SK-N-SH (cell line): ENCODE data around the gene STK4. TPM values are rescaled to one million over a fixed set of nuclear protein-coding genes. Genes with fewer than 3 reads are reported as not detected.

Experiments
- CHD2 ChIP-seq: fragments of 150-350 bp; IDR thresholded peaks from 2 replicates; pipeline ENCODE4 v1.6.1; 2018; ENCODE audit warnings: low read length; ENCODE audit not compliant: partially characterized antibody
- CTCF ChIP-seq: fragments of 200-600 bp; sonication (generic); IDR thresholded peaks from 2 replicates; pipeline ENCODE4 v1.6.1; 2017; ENCODE audit warnings: antibody characterized with exemption, mild to moderate bottlenecking, moderate library complexity
- EP300 ChIP-seq, 2 experiments: IDR thresholded peaks; 2 replicates each; pipeline versions ENCODE4 v1.4.0 to v1.6.1; 2012; ENCODE audit warnings: borderline replicate concordance in 1 of 2, low read depth in 1 of 2, low read length in 1 of 2
- FOSL2 ChIP-seq: IDR thresholded peaks from 2 replicates; pipeline ENCODE4 v1.4.0; 2012; ENCODE audit warnings: low read depth, mild to moderate bottlenecking, moderate library complexity, borderline replicate concordance
- FOXJ3 ChIP-seq: sonication (generic); formaldehyde crosslinking; IDR thresholded peaks from 2 replicates; pipeline ENCODE4 v1.5.1; 2020; ENCODE audit warnings: mild to moderate bottlenecking, missing genetic modification reagents
- FOXM1 ChIP-seq: IDR thresholded peaks from 2 replicates; pipeline ENCODE4 v1.4.0; 2012; ENCODE audit warnings: low read depth, mild to moderate bottlenecking
- GABPA ChIP-seq: IDR thresholded peaks from 2 replicates; pipeline ENCODE4 v1.4.0; 2012; ENCODE audit warnings: low read depth, mild to moderate bottlenecking
- GATA2 ChIP-seq: sonication (generic); formaldehyde crosslinking; IDR thresholded peaks from 2 replicates; pipeline ENCODE4 v1.5.0; 2020; ENCODE audit warnings: mild to moderate bottlenecking, missing genetic modification reagents
- JUND ChIP-seq: IDR thresholded peaks from 2 replicates; pipeline ENCODE4 v1.4.0; 2012
- MAX ChIP-seq: IDR thresholded peaks from 2 replicates; pipeline ENCODE4 v1.4.0; 2012; ENCODE audit warnings: low read depth
- MEF2A ChIP-seq: IDR thresholded peaks from 2 replicates; pipeline ENCODE4 v1.4.0; 2012; ENCODE audit warnings: low read depth, borderline replicate concordance
- MXI1 ChIP-seq: IDR thresholded peaks from 2 replicates; pipeline ENCODE4 v1.6.1; 2012; ENCODE audit warnings: mild to moderate bottlenecking, low read depth, low read length, improper control_type of control experiment
- NFIC ChIP-seq: IDR thresholded peaks from 2 replicates; pipeline ENCODE4 v1.4.0; 2012; ENCODE audit warnings: borderline replicate concordance
- NRF1 ChIP-seq: IDR thresholded peaks from 2 replicates; pipeline ENCODE4 v1.6.1; 2012; ENCODE audit warnings: low read depth, mild to moderate bottlenecking, low read length
- RAD21 ChIP-seq: IDR thresholded peaks from 2 replicates; pipeline ENCODE4 v1.6.1; 2012; ENCODE audit warnings: mild to moderate bottlenecking, low read length
- RCOR1 ChIP-seq: fragments of 150-350 bp; IDR thresholded peaks from 2 replicates; pipeline ENCODE4 v1.6.1; 2017; ENCODE audit warnings: antibody characterized with exemption, low read length
- RFX5 ChIP-seq: IDR thresholded peaks from 2 replicates; pipeline ENCODE4 v1.6.1; 2012; ENCODE audit warnings: mild to moderate bottlenecking, improper control_type of control experiment, low read length
- SIN3A ChIP-seq: IDR thresholded peaks from 2 replicates; pipeline ENCODE4 v1.6.1; 2012; ENCODE audit warnings: low read depth, mild to moderate bottlenecking, low read length, moderate library complexity, borderline replicate concordance
- SMC3 ChIP-seq: IDR thresholded peaks from 2 replicates; pipeline ENCODE4 v1.6.1; 2012; ENCODE audit warnings: low read depth, low read length, improper control_type of control experiment
- TAF1 ChIP-seq: IDR thresholded peaks from 2 replicates; pipeline ENCODE4 v1.6.1; 2012; ENCODE audit warnings: low read depth, mild to moderate bottlenecking, low read length, moderate library complexity, borderline replicate concordance
- TEAD4 ChIP-seq: IDR thresholded peaks from 2 replicates; pipeline ENCODE4 v1.4.0; 2012; ENCODE audit warnings: mild to moderate bottlenecking, borderline replicate concordance; ENCODE audit not compliant: insufficient read depth
- USF1 ChIP-seq: IDR thresholded peaks from 2 replicates; pipeline ENCODE4 v1.4.0; 2012; ENCODE audit warnings: low read depth, borderline replicate concordance
- YY1 ChIP-seq: IDR thresholded peaks from 2 replicates; pipeline ENCODE4 v1.4.0; 2012; ENCODE audit warnings: low read depth, mild to moderate bottlenecking
- ZBTB33 ChIP-seq: IDR thresholded peaks from 2 replicates; pipeline ENCODE4 v1.4.0; 2012; ENCODE audit warnings: low read depth, borderline replicate concordance
- polyA plus RNA-seq, 3 experiments: library from polyadenylated mRNA; depleted of rRNA; stranded (reverse); fragments of >200 nt; gene quantifications; 2 replicates each; pipeline ENCODE4 v1.2.3, GENCODE V29; 2012

STK4 gene
- polyA plus RNA-seq, 1 of the 3 experiments (the other 2 are of a cell fraction), result 11.4 TPM

- 0 out of 2 replicates have a peak, but pooled peaks have one; percentile 15 for TF ChIP-seq TAF1
- no peak for TF ChIP-seq MXI1
- TF ChIP-seq FOXJ3 (CRISPR knock-in tag), result no peak
- no peak; the same call in 1 of the 2 replicates for TF ChIP-seq FOXM1
- TF ChIP-seq CHD2, result no peak
- no peak for TF ChIP-seq GABPA
- TF ChIP-seq TEAD4, result peak; percentile 84; the same call in 1 of the 2 replicates
- TF ChIP-seq NRF1, result no peak
- TF ChIP-seq FOSL2, result peak; percentile 64
- no peak for TF ChIP-seq RAD21
- TF ChIP-seq USF1, result no peak
- no peak for TF ChIP-seq RCOR1
- TF ChIP-seq MAX, result no peak
- peak; percentile 41; the same call in 1 of the 2 replicates for TF ChIP-seq MEF2A
- TF ChIP-seq YY1, result no peak
- TF ChIP-seq SMC3, result no peak
- TF ChIP-seq JUND, result peak; percentile 58
- peak; percentile 64 to 78 for TF ChIP-seq EP300 (IDR thresholded peaks at IDR 0.05; ENCODE audit: borderline replicate concordance in 1 of 2, low read depth in 1 of 2, low read length in 1 of 2)
- peak; percentile 60; the same call in 1 of the 2 replicates for TF ChIP-seq NFIC
- TF ChIP-seq RFX5, result no peak
- TF ChIP-seq SIN3A, result peak; percentile 56; the same call in 1 of the 2 replicates
- no peak for TF ChIP-seq CTCF
- TF ChIP-seq GATA2, result no peak
- 0 out of 2 replicates have a peak, but pooled peaks have one; percentile 18 for TF ChIP-seq ZBTB33
Observed at GRCh38 chr20:45014671-45015415, 48.5 kb downstream of the STK4 start (continued).
